Right hindlimb (tissue), 1 donor: ENCODE data around the gene TRAPPC6A.

Experiments
- DNase-seq: peaks from one replicate; pipeline ENCODE4 v3.0.0-alpha.2; 2018

TRAPPC6A gene

DNA sequence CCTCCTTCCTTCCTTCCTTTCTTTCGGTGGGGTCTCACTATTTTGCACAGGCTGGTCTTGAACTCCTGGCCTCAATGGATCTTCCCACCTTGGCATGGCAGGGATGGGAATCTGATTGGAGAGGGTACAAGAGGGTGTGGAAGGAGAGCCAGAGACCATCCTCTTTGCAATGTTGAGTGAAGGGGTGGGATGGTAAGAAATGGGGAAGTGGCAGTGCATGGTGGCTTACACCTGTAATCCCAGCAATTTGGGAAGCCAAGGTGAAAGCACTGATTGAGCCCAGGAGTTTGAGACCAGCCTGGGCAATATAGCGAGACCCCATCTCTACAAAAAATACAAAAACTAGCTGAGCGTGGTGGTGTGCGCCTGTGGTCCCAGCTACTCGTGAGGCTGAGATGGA, 6.1 kb upstream of the TRAPPC6A start:
- DNase-seq, result no peak

- no peak for DNase-seq
Measured at GRCh38 chr19:45182758-45183157, 4.7 kb upstream of the TRAPPC6A start.

- DNase-seq, result peak; percentile 13
Measured at GRCh38 chr19:45180936-45181335, 2.9 kb upstream of the TRAPPC6A start.

DNA sequence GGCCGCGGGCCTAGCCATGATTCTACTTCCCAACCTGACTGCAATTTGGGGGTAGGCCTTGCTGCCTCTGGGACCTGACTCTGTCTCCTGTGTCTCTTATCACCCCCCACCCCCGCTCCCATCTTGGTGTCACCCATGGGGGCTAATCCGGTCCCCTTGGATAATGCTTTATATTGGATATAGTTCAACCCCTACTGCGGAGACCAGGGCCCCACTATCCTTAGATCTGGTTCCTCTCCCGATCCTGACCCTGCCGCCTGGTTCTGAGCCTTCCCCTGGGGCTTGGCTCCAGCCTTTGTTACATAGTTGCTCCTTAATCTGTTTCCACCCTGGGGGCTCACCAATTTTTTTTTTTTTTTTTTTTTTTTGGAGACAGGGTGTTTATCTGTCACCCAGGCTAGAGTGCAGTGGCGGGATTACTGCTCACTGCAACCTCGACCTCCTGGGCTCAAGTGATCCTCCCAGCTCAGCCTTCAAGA, 1.9 kb upstream of the TRAPPC6A start:
- no peak for DNase-seq

GRCh38 chr19:45179072-45179891, 1.2 kb upstream of the TRAPPC6A start:
- peak; percentile 38 for DNase-seq

- DNase-seq, result peak; percentile 100
Measured at GRCh38 chr19:45178262-45179071, 430 bp upstream of the TRAPPC6A start, which contains the start of gene BLOC1S3. TSS of gene BLOC1S3 (plus strand) at chr19:45178784. CDS start at chr19:45179297, 513 bp downstream.

DNA sequence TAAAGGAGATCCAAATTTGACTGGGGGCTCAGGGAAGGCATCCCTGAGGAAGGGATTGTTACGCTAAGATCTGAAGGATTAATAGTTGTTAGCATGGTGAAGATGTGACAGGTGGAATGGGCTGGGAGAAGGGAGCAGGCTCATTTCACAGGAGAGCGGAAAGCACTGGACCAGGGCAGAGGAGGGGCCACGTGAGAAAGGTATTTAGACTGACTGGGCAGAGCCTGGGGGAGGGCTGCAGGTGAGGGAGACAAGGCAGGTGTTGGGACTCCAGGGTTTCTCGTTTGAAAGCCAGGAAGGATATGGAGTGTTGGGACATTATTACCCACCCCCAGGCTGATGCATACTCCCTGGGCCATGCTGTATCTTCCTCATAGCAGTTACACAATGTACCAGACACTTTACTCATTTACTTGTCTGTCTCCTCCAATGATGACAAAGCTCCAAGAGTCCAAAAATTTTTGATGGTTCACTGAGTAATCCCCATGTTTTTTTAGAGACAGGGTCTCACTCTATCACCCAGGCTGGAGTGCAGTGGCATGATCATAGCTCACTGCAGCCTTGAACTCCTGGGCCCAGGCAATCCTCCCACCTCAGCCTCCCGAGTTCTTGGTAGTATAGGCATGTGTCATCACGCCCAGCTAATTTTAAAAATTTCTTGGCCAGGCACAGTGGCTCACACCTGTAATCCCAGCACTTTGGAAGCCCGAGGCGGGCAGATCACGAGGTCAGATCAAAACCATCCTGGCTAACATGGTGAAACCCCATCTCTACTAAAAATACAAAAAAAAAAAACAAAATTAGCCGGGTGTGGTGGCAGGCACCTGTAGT, 2.3 kb downstream of the TRAPPC6A start:
- DNase-seq, result peak; percentile 4

DNA sequence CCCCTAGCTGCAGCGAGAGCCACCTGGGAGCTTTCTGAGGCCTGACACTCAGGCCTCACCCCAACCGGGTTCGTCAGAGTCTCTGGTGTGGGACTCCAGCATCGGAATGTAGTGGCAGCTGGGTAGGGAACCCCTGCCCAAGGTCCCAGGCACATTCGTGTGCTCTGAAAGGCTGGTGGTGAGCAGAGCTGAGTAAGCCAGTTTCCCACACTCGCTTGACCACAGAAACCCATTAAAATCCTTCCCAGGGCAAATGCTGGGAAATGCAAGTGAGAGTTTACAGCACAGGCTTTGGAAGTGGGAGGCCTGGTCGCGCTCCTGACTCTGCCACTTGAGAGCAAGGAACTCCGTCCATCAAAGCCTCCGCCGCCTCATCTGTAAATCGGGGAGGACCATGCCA, 4.2 kb downstream of the TRAPPC6A start:
- DNase-seq, result peak; percentile 28

DNA sequence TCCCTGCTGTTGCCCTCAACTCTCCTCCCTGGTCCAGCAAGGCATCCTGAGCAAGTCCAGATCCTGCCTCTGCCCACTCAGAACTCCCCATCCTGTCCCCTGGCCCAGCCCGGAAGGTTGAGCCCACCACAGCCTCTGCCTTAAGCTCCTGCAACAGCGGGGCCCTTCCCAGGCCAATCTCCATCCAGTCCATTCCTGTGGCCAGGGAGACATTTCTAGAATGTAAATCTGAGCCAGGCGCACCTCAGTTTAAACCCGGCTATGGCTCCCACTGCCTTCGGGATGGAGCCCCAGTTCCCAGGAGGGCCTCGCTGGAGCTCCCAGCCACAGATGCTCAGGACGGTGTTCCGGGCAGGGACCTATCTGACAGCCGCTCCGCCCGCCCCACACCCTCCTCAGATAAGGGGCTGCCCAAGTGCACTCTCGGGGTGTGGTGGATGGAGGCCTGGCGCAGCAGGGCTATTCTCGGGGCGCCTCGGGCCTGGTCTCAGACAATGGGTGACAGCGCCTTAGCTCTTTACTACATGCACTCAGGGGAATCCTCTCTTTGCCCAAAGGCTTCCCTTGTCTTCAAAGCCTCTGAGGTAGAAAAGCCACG, 5.3 kb downstream of the TRAPPC6A start:
- peak; percentile 15 for DNase-seq

GRCh38 chr19:45172173-45172572, 5.9 kb downstream of the TRAPPC6A start:
- DNase-seq, result peak; percentile 15

GRCh38 chr19:45171211-45171623, 6.8 kb downstream of the TRAPPC6A start:
- DNase-seq, result peak; percentile 16

- peak; percentile 9 for DNase-seq
Measured at GRCh38 chr19:45170146-45171106, 7.6 kb downstream of the TRAPPC6A start.

DNA sequence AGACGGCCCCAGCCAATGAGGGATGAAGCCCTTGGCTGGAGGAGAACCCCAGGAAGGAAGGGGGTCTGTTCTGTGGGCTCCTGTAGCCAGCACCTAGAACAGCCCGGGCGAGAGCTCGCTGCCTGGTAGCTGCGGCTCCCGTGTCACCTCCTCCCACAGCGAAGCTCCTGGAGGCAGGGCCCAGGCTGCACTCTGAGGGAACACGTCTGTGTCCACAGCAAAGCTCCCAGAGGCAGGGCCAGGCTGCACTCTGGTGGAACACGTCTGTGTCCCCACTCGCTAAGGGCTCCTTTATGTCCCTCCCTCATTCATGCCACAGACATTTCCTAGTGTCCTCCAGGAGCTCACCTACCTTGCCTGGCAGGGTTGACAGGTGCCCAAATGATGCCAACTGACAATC, 8.4 kb downstream of the TRAPPC6A start:
- peak; percentile 1 for DNase-seq

GRCh38 chr19:45168767-45169351, 9.2 kb downstream of the TRAPPC6A start:
- peak; percentile 12 for DNase-seq

DNA sequence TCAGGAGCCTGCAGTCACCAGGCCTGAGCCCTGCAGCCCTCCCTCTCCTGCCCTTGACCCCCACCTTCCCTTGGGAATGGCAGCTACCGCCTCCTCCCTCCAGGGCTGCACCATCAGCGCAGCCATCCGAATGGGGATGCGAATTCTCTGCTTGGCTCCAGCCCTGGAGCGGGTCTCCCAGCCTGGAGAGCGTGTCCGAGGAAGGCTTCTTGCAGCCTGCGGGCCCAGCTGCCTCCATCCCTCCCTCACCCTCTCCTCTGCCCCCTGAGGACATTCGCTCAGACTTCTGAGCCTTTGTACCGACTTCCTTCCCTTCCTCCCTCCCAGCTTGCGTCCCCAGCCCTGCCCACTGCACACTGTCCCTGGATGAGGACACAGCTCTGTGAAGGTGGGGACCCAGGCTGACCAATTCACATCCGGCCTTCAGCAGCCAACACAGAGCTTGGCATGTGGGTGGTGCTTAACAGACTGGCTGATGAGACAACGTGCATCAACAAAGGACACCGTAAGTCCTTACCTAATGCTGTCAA, 11.2 kb downstream of the TRAPPC6A start:
- peak; percentile 25 for DNase-seq

- DNase-seq, result peak; percentile 52
Measured at GRCh38 chr19:45164577-45165335, 13.3 kb downstream of the TRAPPC6A start.

DNA sequence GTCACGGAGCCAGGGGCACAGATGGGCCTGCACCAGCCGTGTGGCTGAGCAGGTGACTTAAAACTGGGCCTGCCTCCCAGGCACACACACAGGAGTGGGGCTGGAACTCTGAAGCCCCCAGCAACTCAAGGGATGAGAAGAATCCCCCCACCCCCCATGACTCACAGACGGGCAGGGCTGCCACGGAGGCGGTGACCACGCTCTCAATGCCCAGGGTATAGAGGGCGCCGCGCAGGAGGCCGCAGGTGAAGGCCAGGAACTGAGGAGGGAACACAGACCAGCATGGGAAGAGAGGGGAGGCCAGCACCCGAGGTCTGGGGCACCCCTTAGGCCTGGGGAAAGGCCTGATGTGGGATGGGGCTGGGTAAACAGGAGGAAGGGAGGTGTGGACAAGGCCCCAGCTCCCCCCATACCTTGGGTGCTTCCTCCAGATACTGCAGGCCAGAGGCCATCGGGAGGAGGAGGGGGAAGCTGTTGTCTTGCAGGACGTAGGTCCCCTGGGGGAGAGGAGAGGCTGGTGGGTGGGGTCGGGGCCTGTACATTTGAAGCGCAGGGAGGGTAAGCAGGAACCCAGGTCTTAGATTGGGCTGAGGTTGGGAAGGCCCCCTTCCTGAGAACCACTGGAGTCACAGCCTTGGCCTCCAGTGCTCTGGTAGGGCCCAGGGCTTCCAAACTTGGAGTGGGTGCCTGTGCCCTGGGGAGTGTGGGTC, 14.1 kb downstream of the TRAPPC6A start:
- no peak for DNase-seq

- no peak for DNase-seq
Measured at GRCh38 chr19:45163156-45163555, 14.9 kb downstream of the TRAPPC6A start.

GRCh38 chr19:45162608-45163143, 15.4 kb downstream of the TRAPPC6A start:
- DNase-seq, result no peak
